ENCODE measurements around the gene SPNS2. TPM values are rescaled to one million over a fixed set of nuclear protein-coding genes. Genes with fewer than 3 reads are reported as not detected.

SPNS2 gene
- total and polyA plus RNA-seq, 2 of the 8 experiments (the other 6 are each of a cell fraction or from before 2014, with no cell fraction given), result 1.2 to 1.5 TPM

DNA sequence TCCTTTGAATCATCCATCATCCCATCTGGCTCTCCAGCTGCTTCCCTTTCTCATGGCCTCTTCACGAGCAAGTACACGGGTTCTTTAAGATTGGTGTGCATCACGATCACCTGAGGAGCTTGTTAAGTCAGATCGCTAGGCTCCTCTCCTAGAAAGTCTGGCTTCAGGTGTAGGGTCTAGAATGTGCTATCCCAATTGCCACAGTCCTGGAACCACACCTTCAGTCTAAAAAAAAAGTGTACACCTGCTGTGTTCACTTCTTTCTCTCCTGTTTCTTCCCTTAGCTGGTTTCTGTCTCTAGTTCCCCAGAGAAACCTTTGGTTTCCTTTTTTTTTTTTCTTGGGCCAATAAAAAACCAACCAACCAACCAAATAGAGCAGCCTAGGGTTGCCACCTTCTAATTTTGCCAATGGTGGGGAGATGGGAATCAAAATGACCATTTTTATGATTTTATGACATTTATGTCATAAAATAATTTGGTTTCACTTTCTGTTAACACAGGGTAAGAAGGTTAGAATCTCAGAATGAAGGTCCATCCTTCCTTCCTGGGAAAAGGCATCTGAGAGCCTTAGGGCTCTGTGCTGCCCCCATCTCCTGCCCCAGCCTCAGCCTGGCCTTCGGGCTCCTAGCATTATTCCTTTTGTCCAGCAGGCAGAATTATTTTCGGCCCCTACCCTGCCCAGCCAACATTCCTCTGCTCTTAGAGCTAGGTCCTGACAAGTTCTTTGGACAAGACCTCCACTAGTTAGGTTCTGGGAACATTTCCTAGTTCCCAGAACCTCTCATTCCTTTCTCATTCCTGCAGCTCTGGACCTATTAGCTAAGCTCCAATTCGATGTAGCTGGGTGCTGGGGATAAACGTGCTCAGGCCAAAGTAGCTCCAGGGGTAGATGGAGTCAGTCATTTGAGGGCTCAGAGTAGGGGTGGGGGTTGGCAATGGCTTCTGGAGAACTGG is 63.6 kb downstream of the SPNS2 start:
- no peak overlapping the region for H4K8ac ChIP-seq (ENCODE audit: extremely low read depth, insufficient read depth, low read length)
- H2BK120ac ChIP-seq (replicated peaks; ENCODE audit: low read depth, low read length), result no peak overlapping the region
- H2BK15ac ChIP-seq (ENCODE audit: low read length), result no peak overlapping the region
- H3K56ac ChIP-seq (replicated peaks; ENCODE audit: insufficient read length, low read depth, low read length), result no peak overlapping the region
- H3K79me1 ChIP-seq (ENCODE audit: low read depth, low read length), result no peaks in the 10 kb centered on the region
- H2BK5ac ChIP-seq (ENCODE audit: low read depth, low read length), result no peak overlapping the region
- no peak overlapping the region for H3K4me2 ChIP-seq (ENCODE audit: insufficient read depth in 1 of 2, low read depth in 2 of 2, low read length in 2 of 2)
- WGBS, 2 experiments (ENCODE audit: extremely low coverage in 1 of 2, insufficient coverage in 1 of 2, insufficient read length in 1 of 2, insufficient replicate concordance in 2 of 2, low coverage in 1 of 2, low lambda C conversion rate in 2 of 2, missing lambda C conversion rate in 1 of 2), result 89% methylated on average over 8 of the region's 8 CpGs; no CpG with 5 or more reads in 1 of the 2 experiments
- ChIA-PET CTCF (ENCODE audit: partially characterized antibody) (interaction anchor here (0.6 to 4.1 kb wide), 19 partner anchors 9 to 338 kb away, joined by 3 to 32 read pairs (median 3); partner anchors contain the start of gene C17orf107), POLR2A (ENCODE audit: partially characterized antibody) (interaction anchor here (1.9 to 32.8 kb wide), 2 partner anchors 9 to 33 kb away, joined by 6 to 546 read pairs; no protein-coding TSS in a partner anchor)
- no peak for DNase-seq (ENCODE audit: low read depth in 1 of 2, low spot score in 2 of 2)
- no peak for FAIRE-seq
- no peaks in the 10 kb centered on the region for H4K20me1 ChIP-seq (replicated peaks in 1 of 2; ENCODE audit: control insufficient read depth in 1 of 2, insufficient read depth in 2 of 2, low read length in 2 of 2)
- H3K14ac ChIP-seq (ENCODE audit: insufficient read length), result no peak overlapping the region
- H3K79me2 ChIP-seq (ENCODE audit: control insufficient read depth in 1 of 2, insufficient read depth in 2 of 2, low read length in 2 of 2), result no peaks in the 10 kb centered on the region
- no peak overlapping the region for H3K18ac ChIP-seq (ENCODE audit: extremely low read depth, low read length)
- no peak overlapping the region for H2AK5ac ChIP-seq (ENCODE audit: low read depth, low read length)
- H2BK20ac ChIP-seq (ENCODE audit: low read length), result no peak overlapping the region
- no peak overlapping the region for H4K91ac ChIP-seq (replicated peaks; ENCODE audit: insufficient read length, low read length)
- H3K36me3 ChIP-seq (ENCODE audit: control insufficient read depth in 2 of 4, insufficient read depth in 4 of 4, low read length in 3 of 4), result no peaks in the 10 kb centered on the region
- no peak overlapping the region for H3K23ac ChIP-seq (ENCODE audit: insufficient read length)
- H2AFZ ChIP-seq (ENCODE audit: low read length), result no peak overlapping the region
- no peak overlapping the region for H4K5ac ChIP-seq (ENCODE audit: insufficient read length, low read depth, low read length)
- no peaks in the 10 kb centered on the region for H3K9me3 ChIP-seq (ENCODE audit: insufficient read depth in 2 of 2, low read depth in 1 of 2, low read length in 1 of 2)
- H3K9ac ChIP-seq (replicated peaks in 1 of 4; ENCODE audit: extremely low read depth in 1 of 4, low read depth in 3 of 4, low read length in 3 of 4), result no peak overlapping the region
- no peaks in the 10 kb centered on the region; a peak in 1 of 7 replicates for H3K27me3 ChIP-seq (replicated peaks in 1 of 4; ENCODE audit: control insufficient read depth in 3 of 4, extremely low read depth in 1 of 4, insufficient read depth in 3 of 4, low read length in 3 of 4)
- no peaks in the 10 kb centered on the region for H3K23me2 ChIP-seq (ENCODE audit: low read depth, low read length)
- H3K4me3 ChIP-seq (ENCODE audit: extremely low read depth in 1 of 4, insufficient read depth in 2 of 4, low read depth in 3 of 4, low read length in 4 of 4), result no peak overlapping the region
- no peak overlapping the region for H3K4ac ChIP-seq (replicated peaks; ENCODE audit: insufficient read length, low read depth, low read length)
- no peak overlapping the region for H2BK12ac ChIP-seq (ENCODE audit: low read depth, low read length)
- no peak overlapping the region for H3K27ac ChIP-seq (ENCODE audit: low read depth, low read length)
- H3K4me1 ChIP-seq (replicated peaks in 1 of 4; ENCODE audit: control insufficient read depth in 3 of 4, insufficient read depth in 4 of 4, low read length in 3 of 4), result peaks cover 0 to 9% (median 5%) of the 10 kb centered on the region in 4 experiments; a peak in 5 of 7 replicates
- TF ChIP-seq CHD2 (IDR thresholded peaks at IDR 0.05; ENCODE audit: low read length), result no peak
- TF ChIP-seq SIRT6 (IDR thresholded peaks at IDR 0.05; ENCODE audit: low read length), result no peak
- TF ChIP-seq RAD21 (IDR thresholded peaks at IDR 0.05 in 1 of 2, conservative IDR thresholded peaks at IDR 0.05 in 1 of 2; ENCODE audit: low read depth in 2 of 2, low read length in 2 of 2), result no peak
- TF ChIP-seq YY1 (IDR thresholded peaks at IDR 0.05; ENCODE audit: low read depth, low read length), result no peak
- TF ChIP-seq HDAC6 (IDR thresholded peaks at IDR 0.05; ENCODE audit: low read depth, low read length), result no peak
- TF ChIP-seq POLR2A (IDR thresholded peaks at IDR 0.05; ENCODE audit: control extremely low read depth in 1 of 2, low read depth in 2 of 2, low read length in 2 of 2), result no peak
- no peak for TF ChIP-seq FOSL1 (IDR thresholded peaks at IDR 0.05; ENCODE audit: insufficient read depth, low read depth, low read length)
- TF ChIP-seq CBX5 (IDR thresholded peaks at IDR 0.05; ENCODE audit: low read depth, low read length), result no peak
- no peak for TF ChIP-seq KDM1A (IDR thresholded peaks at IDR 0.05; ENCODE audit: borderline replicate concordance, low read length)
- no peak for TF ChIP-seq JUND (IDR thresholded peaks at IDR 0.05; ENCODE audit: low read length)
- TF ChIP-seq ASH2L (IDR thresholded peaks at IDR 0.05; ENCODE audit: low read length), result no peak
- TF ChIP-seq RFX5 (IDR thresholded peaks at IDR 0.05; ENCODE audit: borderline replicate concordance, low read depth, low read length), result no peak
